Stimulated activated naive CD8-positive, alpha-beta T cell treated with anti-CD3 and anti-CD28 coated beads, Interleukin-15, Interleukin-2, amounts not matched to agents 100 ng/mL and 50 ng/mL, for 24 hours (primary cell): ENCODE data around the gene DUSP8.

ENCODE experiments used
- H3K27ac Mint-ChIP-seq: one replicate; pipeline ENCODE4 v1.8.0; 2021; ENCODE audit warnings: mild to moderate bottlenecking, mixed read lengths
- H3K27me3 Mint-ChIP-seq: one replicate; pipeline ENCODE4 v1.8.0; 2021; ENCODE audit warnings: mixed read lengths
- H3K36me3 Mint-ChIP-seq: one replicate; pipeline ENCODE4 v1.8.0; 2021; ENCODE audit warnings: low read depth, mixed read lengths
- H3K4me1 Mint-ChIP-seq: one replicate; pipeline ENCODE4 v1.8.0; 2021; ENCODE audit warnings: low read depth, mixed read lengths
- H3K4me3 Mint-ChIP-seq: one replicate; pipeline ENCODE4 v1.8.0; 2021; ENCODE audit warnings: mild to moderate bottlenecking, mixed read lengths
- H3K9me3 Mint-ChIP-seq: one replicate; pipeline ENCODE4 v1.8.0; 2021; ENCODE audit warnings: mixed read lengths

Gene DUSP8

GRCh38 chr11:1523077-1523476 lies 49.0 kb downstream of the DUSP8 start:
- no peak overlapping the region for H3K27ac Mint-ChIP-seq
- no peaks in the 10 kb centered on the region for H3K36me3 Mint-ChIP-seq
- no peaks in the 10 kb centered on the region for H3K9me3 Mint-ChIP-seq
- no peaks in the 10 kb centered on the region for H3K27me3 Mint-ChIP-seq
- peaks cover 28% of the 10 kb centered on the region for H3K4me1 Mint-ChIP-seq
- no peak overlapping the region for H3K4me3 Mint-ChIP-seq

- Mint-ChIP-seq H3K4me1 (peaks cover 33% of the 10 kb centered on the region), H3K36me3 (no peaks in the 10 kb centered on the region), H3K9me3 (no peaks in the 10 kb centered on the region), H3K4me3 (no peak overlapping the region), H3K27ac (no peak overlapping the region), H3K27me3 (no peaks in the 10 kb centered on the region)
Measured at GRCh38 chr11:1522081-1522424, 50.0 kb downstream of the DUSP8 start.

GRCh38 chr11:1521382-1522080 lies 50.5 kb downstream of the DUSP8 start:
- peaks cover 36% of the 10 kb centered on the region for H3K4me1 Mint-ChIP-seq
- peak overlapping the region; percentile 63 for H3K27ac Mint-ChIP-seq
- no peaks in the 10 kb centered on the region for H3K27me3 Mint-ChIP-seq
- no peaks in the 10 kb centered on the region for H3K9me3 Mint-ChIP-seq
- H3K4me3 Mint-ChIP-seq, result no peak overlapping the region
- H3K36me3 Mint-ChIP-seq, result no peaks in the 10 kb centered on the region

GRCh38 chr11:1520663-1521267 lies 51.3 kb downstream of the DUSP8 start:
- H3K4me3 Mint-ChIP-seq, result no peak overlapping the region
- peak overlapping the region; percentile 63 for H3K27ac Mint-ChIP-seq
- H3K4me1 Mint-ChIP-seq, result peaks cover 44% of the 10 kb centered on the region
- no peaks in the 10 kb centered on the region for H3K9me3 Mint-ChIP-seq
- no peaks in the 10 kb centered on the region for H3K27me3 Mint-ChIP-seq
- no peaks in the 10 kb centered on the region for H3K36me3 Mint-ChIP-seq

GRCh38 chr11:1520209-1520662 lies 51.8 kb downstream of the DUSP8 start:
- H3K27me3 Mint-ChIP-seq, result no peaks in the 10 kb centered on the region
- H3K4me3 Mint-ChIP-seq, result no peak overlapping the region
- no peaks in the 10 kb centered on the region for H3K36me3 Mint-ChIP-seq
- H3K9me3 Mint-ChIP-seq, result no peaks in the 10 kb centered on the region
- peaks cover 49% of the 10 kb centered on the region for H3K4me1 Mint-ChIP-seq
- no peak overlapping the region for H3K27ac Mint-ChIP-seq

GRCh38 chr11:1519028-1520010 lies 52.8 kb downstream of the DUSP8 start:
- no peaks in the 10 kb centered on the region for H3K9me3 Mint-ChIP-seq
- H3K4me1 Mint-ChIP-seq, result peaks cover 54% of the 10 kb centered on the region
- no peaks in the 10 kb centered on the region for H3K27me3 Mint-ChIP-seq
- no peaks in the 10 kb centered on the region for H3K36me3 Mint-ChIP-seq
- no peak overlapping the region for H3K27ac Mint-ChIP-seq
- H3K4me3 Mint-ChIP-seq, result no peak overlapping the region

- no peak overlapping the region for H3K27ac Mint-ChIP-seq
- H3K4me3 Mint-ChIP-seq, result no peak overlapping the region
- H3K4me1 Mint-ChIP-seq, result peaks cover 56% of the 10 kb centered on the region
Measured at GRCh38 chr11:1518301-1518700, 53.8 kb downstream of the DUSP8 start.

GRCh38 chr11:1517117-1518005 lies 54.7 kb downstream of the DUSP8 start:
- Mint-ChIP-seq H3K27ac (no peak overlapping the region), H3K4me3 (no peak overlapping the region), H3K9me3 (no peaks in the 10 kb centered on the region), H3K27me3 (no peaks in the 10 kb centered on the region), H3K4me1 (peaks cover 49% of the 10 kb centered on the region), H3K36me3 (peaks cover 4% of the 10 kb centered on the region)

More at GRCh38 chr11:1518301-1518700, 53.8 kb downstream of the DUSP8 start:
- Mint-ChIP-seq H3K27me3 (no peaks in the 10 kb centered on the region), H3K9me3 (no peaks in the 10 kb centered on the region), H3K36me3 (peaks cover 2% of the 10 kb centered on the region)

- H3K27ac Mint-ChIP-seq, result no peak overlapping the region
- peaks cover 46% of the 10 kb centered on the region for H3K4me1 Mint-ChIP-seq
- H3K27me3 Mint-ChIP-seq, result no peaks in the 10 kb centered on the region
- H3K36me3 Mint-ChIP-seq, result peaks cover 4% of the 10 kb centered on the region
- H3K9me3 Mint-ChIP-seq, result no peaks in the 10 kb centered on the region
- H3K4me3 Mint-ChIP-seq, result no peak overlapping the region
Measured at GRCh38 chr11:1516273-1517067, 55.6 kb downstream of the DUSP8 start.

- Mint-ChIP-seq H3K36me3 (peaks cover 4% of the 10 kb centered on the region), H3K27me3 (no peaks in the 10 kb centered on the region), H3K4me1 (peaks cover 44% of the 10 kb centered on the region), H3K27ac (no peak overlapping the region), H3K4me3 (no peak overlapping the region), H3K9me3 (no peaks in the 10 kb centered on the region)
Measured at GRCh38 chr11:1515082-1516060, 56.7 kb downstream of the DUSP8 start.

GRCh38 chr11:1514336-1515061 lies 57.6 kb downstream of the DUSP8 start:
- peaks cover 48% of the 10 kb centered on the region for H3K4me1 Mint-ChIP-seq
- no peaks in the 10 kb centered on the region for H3K27me3 Mint-ChIP-seq
- no peaks in the 10 kb centered on the region for H3K9me3 Mint-ChIP-seq
- H3K4me3 Mint-ChIP-seq, result no peak overlapping the region
- no peak overlapping the region for H3K27ac Mint-ChIP-seq
- peaks cover 4% of the 10 kb centered on the region for H3K36me3 Mint-ChIP-seq
